GM21737 (cell line): Measurements from ENCODE around the gene RUVBL1.
A peak's percentile ranks its signal among the peaks of the same experiment; 100 is the strongest.

Experiments
- ATAC-seq: cut with Tn5 transposase; IDR thresholded peaks from one replicate; pipeline ENCODE4 v1.9.1; 2021; ENCODE audit warnings: mild to moderate bottlenecking, moderate library complexity; ENCODE audit not compliant: unreplicated experiment

RUVBL1 gene

DNA sequence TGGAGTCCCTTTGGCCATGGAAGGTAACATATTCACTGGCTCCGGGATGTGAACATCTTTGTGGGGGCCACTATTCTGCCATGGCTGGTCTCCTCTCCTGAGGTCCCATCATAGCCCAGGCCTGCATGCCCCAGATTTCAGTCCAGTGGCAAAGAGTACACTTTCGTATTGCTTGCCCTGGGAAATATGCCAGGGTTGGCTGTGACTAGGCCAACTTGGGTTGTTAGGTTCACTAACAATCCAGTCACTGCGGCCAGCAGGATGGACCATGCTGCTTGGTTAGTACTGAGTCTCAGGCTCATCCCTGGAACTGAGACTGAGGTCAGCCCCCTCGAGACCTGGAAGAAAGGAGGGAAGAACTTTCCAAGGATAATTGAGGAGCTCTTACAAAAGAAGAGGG lies 19.9 kb upstream of the RUVBL1 start:
- ATAC-seq = no peak

DNA sequence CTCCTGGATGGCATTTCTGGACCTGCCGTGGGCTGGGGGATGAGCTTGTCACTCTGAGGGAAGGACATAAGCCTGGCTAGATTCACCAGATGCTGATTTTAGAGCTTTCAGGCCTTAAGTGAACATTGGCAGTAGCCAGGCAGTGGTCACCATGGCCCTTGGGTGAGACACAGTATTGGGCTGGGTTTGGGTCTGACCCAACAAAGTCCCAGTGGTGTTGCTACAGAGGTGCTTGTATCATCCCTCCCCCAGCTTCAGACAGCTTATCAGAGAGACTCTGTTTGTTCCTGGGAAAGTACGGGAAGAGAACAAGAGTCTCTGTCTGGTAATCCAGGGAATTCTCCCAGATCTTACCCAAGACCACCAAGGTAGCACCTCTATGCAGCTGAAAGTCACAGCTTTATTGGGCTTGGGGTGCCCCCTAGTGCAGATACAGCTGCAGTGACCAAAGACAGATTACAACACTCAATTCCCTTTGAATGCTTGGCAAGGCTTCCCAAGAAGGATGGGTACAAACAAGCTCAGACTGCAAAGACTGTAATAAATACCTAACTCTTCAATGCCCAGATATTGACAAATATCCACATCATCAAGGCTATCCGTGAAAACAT lies 9.8 kb upstream of the RUVBL1 start:
- ATAC-seq = no peak

DNA sequence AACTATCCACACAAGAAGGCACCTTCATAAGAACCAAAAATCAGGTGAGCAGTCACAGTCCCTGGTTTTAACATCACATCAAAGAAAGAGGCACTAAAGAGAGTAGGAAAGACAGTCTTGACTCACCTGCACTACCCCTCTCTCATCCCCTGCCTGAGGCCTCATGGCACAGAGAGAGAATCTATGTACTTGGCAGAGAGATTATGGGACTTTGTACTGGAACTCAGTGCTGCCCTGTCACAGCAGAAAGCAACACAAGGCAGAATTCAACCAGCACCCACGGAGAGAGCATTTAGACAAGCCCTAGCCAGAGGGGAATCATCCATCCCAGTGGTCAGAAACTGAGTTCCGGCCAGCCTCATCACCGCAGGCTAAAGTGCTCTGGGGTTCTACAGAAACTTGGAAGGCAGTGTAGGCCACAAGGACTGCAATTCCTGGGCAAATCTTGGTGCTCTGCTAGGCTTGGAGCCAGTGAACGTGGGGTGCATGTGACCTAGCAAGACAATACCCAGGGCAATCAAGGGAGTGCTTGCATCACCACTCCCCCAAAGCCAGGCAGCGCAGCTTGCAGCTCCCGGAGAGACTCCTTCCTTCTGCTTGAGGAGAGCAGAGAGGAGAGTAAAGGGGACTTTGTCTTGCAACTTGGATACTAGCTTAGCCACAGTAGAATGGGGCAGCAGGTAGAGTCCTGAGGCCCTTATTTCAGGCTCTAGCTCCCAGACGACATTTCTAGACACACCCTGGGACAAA lies 8.5 kb upstream of the RUVBL1 start:
- ATAC-seq = no peak

DNA sequence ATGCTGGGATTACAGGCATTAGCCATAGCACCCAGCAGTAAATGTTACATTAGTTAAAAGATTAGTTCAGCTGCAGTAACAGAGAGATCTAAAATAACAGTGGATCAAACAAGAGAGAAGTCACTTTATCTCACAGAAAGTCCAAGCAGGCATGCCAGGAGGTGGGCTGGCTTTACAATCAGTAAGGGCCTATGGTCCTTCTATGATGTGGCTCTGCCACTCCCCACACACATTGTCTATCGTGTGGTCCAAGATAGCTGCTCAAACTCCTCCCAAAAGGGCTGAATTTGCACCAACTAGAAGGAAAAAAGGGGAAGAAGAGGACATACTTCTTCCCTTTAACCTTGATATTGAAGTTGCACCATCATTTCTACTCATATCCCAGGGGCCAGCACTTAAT lies 4.6 kb upstream of the RUVBL1 start:
- ATAC-seq = no peak

DNA sequence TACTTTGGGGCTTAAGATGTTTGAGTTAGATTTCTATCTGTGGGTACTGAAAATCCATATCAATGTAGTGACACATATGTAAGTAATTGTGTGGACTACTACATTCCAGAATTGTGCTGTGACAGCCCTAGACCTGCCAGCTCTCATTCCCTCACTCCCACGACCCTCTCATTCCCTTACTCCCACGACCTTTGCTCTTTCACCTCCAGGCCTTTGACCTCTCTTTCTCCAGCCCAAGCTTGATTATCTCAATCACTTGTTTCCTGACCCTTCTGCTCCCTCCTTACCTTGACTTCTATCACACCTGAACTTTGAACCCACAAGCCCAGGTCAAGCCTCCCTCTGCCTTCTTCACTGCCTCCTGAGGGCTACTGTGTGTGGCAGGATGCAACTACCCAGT lies 3.6 kb upstream of the RUVBL1 start:
- no peak for ATAC-seq

DNA sequence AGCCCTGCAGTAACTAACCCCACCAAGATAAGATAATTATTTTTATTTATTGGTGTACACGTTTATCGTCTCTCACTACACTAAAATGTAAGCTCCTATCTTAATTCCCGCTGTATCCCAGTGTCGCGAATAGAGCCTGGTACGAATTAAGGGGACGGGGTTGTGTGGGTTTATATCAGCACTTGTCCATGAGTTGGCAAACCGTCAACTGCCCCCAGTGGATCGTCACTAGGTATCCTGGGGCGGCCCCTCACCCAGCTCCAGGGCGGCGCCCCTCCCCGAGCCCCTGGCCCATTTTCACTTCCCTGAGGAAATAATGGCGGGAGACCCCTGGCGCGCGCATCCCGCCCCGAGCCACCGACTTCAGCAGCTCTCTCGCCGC lies 465 bp downstream of the RUVBL1 start:
- ATAC-seq = no peak

DNA sequence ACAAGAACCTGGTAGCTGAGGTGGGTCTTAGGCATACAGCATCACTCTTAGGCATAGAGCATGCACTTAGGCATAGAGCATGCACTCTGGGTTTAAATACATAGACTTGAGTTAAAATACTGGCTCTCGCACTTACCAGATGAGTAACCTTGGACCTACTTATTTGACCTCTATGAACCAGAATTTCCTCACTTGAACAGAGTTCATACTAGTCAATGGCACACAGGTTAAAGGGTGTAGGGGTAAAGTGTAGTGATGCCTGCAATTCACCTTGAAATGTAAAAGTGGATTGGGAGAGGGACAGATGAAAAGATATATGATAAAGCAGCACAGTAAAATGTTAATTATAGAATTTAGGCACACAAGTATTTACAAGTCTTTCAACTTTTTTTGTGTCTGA lies 1.6 kb downstream of the RUVBL1 start:
- no peak for ATAC-seq

DNA sequence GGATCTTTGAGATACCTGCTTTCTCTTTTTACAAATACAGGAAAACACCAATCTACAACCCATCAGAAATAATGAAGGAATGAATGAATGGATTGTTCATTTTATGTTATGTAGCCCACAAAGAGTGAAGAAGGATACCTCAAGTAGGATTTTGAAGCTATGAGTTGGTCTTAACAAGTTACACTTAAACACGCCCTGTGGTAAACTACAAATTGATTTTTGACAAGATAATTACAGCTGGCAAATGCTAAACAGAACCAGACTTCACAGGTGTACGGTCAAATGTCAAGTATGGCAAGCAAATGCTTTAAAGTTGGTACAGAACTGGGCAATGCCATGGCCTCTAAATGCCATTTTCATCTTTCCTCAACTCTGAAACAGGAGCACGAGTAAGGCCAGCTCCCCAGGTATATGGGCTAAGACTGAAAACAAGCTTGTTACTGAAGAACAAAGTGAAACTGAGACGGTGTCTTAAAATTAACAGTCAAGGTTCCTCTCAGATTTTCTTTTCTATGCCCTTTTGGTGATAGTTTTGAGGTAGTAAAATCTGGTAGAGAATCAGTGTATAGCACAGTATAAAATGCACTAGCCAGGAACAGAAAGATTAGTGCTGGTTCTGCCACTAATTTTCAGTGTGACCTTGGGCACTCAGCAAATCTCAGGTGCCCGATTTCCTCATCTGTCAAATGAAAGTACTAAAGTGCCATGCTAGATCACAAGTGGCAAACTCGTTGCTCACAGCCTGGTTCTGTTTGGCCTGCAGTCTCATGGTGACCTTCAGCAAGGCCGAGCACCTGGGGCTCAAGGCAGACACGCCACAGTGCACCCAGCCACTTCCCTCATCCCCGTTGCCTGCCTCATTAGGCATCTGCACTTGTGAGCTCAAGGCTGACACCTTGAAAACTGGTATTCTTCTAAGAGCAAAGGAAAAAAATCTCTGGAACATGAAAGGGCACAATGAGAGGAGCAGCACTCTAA lies 9.5 kb downstream of the RUVBL1 start:
- ATAC-seq = peak; percentile 71

DNA sequence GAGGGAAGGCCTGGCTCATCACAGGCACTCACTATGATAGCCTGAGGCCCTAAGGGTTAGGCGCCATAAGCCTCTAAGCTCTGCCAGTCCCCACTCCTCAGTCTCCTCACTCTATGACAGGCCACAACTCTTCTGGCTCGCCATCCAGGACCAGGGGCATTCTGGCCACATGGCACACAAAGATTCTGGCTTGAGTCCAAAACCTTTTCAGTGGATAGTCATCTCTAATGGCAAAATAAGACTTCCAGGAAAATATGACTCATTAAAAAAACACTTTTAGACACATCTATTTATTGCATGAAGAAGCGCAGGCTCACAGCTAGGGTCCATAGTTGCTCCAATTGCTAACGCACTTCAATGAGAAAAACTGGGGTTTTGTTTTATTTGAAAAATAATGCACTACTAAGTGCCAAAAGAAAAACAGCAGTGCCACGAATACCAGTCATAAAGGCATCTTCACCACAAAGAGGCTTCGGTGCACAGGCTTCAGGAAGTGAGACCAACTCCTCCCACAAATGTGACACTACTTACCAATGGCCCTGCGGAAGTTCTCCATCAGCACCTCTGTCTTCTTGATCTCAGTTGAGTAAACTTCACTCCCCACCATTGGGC lies 11.1 kb downstream of the RUVBL1 start:
- ATAC-seq = no peak

DNA sequence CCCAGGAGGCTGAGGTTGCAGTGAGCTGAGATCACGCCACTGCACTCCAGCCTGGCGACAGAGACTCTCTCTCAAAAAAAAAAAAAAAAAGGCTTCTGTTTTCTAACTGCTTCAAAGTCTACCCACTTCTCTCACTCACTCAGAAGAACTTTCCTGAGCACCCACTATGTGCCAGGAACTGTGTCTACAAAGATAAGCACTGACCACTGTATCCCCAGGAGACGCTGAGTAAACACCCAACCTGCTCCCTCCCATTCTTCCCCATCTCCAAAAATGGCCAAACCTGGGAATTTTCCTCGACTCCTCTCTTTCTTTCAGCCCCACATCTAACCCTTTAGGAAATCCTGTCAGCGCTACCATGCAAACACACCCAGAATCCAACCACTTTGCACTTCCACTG lies 12.5 kb downstream of the RUVBL1 start:
- ATAC-seq = no peak

DNA sequence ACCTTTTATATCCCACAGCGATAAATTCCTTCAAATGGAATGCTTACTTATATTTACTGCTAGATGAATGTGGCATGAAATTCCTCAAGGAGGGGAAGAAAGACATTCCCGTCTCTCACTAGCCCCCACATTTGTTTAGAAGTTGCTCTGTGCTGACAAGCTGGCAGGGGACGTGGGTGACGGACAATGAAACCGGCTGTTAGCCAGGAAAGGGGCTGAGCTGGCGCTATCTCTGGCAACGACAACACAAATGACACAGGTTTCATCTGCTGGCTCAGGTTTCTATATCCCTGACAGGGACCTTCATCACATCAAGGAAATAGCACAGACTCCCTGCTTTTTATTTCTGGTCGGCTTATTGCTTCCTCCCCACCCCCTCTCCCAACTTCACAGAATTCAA lies 15.8 kb downstream of the RUVBL1 start:
- no peak for ATAC-seq

DNA sequence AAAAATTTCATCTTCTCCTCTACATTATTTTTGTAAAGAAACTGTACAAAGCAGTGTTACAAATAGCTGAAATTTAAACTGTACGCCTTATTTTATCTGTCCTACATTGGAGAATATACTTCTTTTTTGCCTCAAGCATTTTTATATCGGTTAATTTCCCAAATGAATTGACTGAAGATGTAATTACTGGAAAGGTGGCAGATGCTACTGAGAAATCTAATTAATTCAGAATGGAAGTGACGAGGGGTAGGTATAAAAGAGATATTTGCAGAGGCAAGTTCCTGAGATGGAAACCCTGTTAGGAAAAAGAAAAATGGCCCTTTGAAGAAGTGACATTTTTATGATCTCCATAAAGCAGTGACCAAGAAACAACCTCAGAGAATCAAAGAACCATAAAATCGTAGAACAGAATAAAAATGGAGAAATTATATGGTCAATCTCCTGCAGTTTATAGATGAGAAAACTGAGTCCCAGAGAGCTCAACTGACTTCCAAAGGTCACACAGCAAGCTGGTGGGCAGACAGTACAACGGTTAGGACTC lies 20.4 kb downstream of the RUVBL1 start:
- no peak for ATAC-seq

DNA sequence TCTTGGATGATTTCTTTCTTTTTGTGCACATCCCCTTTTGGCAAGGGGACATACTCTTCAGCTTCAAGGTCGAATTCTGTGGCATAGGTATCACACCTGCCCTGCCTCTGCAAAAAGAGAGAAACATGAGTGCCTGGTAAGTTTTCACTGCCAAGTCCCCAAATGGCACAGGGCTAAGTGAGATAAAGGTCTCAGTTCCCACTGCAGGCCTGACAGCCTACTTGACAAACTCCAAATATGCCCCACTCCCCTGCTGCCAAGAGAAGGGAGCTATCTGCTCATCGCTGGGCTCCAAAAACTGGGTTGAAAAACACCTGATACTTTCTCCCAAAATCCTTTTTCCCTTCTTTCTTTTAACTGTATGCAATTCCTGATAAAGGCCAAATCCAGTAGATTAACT lies 23.0 kb downstream of the RUVBL1 start:
- no peak for ATAC-seq

DNA sequence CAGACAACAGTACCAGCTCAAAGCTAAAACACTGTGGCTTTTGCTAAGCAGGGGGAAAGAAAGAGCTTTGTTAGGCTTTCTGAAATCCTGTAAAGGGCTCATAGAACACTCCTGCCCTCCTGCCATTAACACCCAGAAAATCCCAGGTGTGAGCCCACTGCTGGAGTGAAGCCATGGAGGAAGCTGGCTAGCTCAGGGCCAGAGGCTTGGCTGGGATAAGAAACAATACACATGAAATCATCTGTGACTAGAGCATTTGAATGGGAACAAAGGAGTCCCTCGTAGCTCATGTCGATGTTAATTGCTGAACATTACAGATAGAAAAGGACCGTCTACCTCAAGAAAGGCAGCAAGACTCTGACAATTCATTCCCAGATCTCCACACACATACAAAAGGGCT lies 23.5 kb downstream of the RUVBL1 start:
- no peak for ATAC-seq

DNA sequence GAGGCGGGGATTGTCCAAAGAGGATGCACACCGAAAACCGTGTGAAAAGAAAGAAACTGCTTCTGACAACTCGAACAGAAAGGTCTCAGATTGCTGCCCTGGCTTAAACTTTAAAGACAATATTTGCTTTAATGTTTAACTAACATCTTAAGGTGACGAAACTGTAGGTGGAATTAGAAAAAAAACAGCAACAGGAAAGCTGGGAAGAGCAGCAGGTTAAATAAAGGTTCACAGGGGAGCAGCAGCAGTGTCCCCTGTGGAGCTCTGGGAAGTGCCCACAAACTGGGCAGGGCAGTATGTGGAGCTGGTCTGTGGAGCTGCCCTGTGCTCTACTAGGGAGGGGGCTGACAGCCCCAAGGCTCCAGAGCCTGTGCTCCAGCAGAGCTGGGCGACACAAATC lies 25.4 kb downstream of the RUVBL1 start:
- ATAC-seq = no peak

DNA sequence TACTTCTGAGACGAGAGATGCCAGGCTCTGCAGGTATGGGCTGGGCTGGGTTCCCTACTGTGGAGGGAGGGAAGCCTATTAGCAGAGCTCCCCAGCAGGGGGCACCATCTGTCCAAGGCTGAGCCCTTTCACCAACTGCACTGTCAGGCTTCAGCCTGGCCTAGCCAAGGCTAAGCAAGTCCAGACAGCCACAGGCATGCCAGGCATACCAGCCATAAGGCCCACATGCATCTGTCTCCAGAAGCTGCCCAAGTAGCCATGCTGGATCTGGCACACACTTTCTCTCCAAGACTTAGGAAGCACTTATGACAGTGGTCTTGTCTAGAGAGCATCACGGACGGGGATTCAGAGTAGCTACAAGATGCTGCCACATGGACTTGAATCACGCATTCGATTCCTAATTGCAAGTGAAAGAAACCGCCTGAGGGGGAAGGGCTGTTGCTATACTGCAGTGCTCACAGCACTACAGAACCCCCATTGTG lies 28.3 kb downstream of the RUVBL1 start:
- peak; percentile 65 for ATAC-seq

DNA sequence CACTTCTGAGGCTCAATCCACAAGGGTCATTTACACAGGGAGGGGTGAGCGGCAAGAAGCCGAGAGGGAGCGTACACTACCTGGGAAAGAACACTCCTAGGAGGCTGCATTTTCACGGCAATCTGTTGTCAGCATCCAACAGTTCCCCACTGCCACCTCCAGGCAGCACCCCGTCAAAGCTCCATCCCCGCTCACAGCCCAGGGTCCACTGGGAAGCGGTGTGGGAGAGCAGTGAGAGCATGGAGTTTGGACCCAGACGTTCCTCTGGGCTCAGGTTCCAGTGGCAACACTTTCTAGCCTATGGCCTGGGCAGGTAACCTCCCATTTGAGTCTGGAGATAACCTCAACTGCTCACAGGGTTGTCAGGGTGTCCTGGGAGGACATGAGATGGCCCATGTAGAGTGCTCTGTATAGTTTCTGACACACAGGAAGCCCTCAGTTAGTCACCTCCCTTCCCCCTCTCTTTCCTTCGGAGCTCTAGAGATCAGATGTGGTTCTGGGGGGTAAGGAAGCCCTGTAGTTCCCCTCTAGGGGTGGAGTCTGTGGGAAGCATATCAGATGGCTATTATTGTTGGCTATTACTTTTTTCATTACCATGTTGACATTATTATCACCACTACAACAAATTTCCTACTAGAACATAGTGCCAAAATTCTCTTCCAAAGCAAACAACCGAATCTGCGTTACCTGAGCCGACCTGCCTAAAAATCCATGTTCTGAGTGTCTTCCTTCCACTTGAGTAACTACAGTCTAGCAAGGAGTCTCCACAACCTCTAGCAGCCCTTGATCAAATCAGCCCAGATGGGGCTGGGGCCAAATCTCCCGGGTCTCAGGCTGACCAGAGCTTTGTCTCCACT lies 29.1 kb downstream of the RUVBL1 start:
- ATAC-seq = peak; percentile 13

DNA sequence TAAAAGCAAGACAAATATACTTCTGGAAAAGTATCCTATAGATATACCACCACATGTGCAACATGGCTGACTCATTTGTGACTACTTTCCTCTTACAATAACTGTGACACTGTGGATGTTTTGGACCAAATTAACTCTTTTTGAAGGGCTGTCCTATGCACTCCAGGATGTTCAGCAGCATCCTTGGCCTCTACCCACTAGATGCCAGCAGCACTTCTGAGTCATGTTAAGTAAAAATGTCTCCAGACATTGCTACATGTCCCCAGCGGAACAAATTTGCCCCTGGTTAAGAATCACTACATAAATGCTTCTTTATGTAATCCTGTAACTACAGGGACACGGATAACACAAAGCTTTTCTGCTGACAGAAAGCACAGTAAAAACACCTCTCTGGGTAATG lies 32.0 kb downstream of the RUVBL1 start:
- no peak for ATAC-seq

DNA sequence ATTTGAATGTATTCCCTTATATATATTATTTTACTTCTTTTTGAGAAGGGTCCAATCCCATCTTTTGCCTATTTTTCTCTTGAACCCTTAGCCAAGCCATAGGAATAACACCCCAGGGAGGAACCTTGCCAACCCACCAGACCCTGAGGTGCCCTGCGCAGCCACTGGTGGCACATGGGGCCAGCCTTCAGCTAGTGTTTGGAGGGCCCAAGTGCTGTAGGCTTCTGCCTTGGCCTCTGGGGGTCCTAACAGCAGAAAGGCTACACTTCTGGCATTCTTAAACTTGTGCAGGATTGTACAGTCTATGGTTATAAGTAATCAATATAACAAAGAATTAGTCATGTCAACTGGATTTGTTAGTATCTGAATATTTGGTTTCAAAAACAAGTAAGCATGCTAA lies 34.5 kb downstream of the RUVBL1 start:
- no peak for ATAC-seq

DNA sequence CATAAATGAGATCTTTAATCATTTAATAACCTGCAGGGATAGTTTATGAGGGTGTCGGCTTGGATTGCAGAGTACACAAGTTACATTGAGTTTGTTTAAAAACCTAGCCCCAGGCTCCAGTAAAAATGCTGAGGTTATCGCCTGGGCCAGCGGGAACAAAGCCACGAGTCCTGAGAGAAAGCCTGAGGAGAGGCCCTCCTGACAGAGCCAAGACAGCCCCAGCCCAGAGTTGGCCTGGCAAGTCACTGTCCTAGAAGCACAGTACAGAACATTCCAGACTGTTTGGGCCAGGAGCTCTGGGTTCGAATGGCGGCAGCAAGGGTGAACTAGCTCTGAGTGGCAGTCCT lies 39.0 kb downstream of the RUVBL1 start:
- no peak for ATAC-seq
